Neural progenitor cell (in vitro differentiated cells): Measurements from ENCODE around the gene HMGXB4.

Experiments
- EZH2phosphoT487 ChIP-seq: fragments of 200-600 bp; sonication (generic); IDR thresholded peaks from 2 replicates; pipeline ENCODE4 v1.6.1; 2017; ENCODE audit warnings: antibody characterized with exemption
- TF ChIP-seq, protein P1 (sequence below): fragments of 200-600 bp; sonication (generic); IDR thresholded peaks from 2 replicates; pipeline ENCODE4 v1.5.1; 2017; ENCODE audit warnings: antibody characterized with exemption, mild to moderate bottlenecking

GRCh38 chr22:35209203-35209602, 48.1 kb upstream of the HMGXB4 start:
- TF ChIP-seq, protein P1, sequence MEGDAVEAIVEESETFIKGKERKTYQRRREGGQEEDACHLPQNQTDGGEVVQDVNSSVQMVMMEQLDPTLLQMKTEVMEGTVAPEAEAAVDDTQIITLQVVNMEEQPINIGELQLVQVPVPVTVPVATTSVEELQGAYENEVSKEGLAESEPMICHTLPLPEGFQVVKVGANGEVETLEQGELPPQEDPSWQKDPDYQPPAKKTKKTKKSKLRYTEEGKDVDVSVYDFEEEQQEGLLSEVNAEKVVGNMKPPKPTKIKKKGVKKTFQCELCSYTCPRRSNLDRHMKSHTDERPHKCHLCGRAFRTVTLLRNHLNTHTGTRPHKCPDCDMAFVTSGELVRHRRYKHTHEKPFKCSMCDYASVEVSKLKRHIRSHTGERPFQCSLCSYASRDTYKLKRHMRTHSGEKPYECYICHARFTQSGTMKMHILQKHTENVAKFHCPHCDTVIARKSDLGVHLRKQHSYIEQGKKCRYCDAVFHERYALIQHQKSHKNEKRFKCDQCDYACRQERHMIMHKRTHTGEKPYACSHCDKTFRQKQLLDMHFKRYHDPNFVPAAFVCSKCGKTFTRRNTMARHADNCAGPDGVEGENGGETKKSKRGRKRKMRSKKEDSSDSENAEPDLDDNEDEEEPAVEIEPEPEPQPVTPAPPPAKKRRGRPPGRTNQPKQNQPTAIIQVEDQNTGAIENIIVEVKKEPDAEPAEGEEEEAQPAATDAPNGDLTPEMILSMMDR, result no peak
- TF ChIP-seq EZH2phosphoT487, result no peak
